22Rv1 (cell line): Measurements from ENCODE around the gene ARHGEF4.

Source experiments
- CTCF ChIP-seq: fragments of 450-650 bp; IDR thresholded peaks from 2 replicates; pipeline ENCODE4 v1.5.1; 2017; ENCODE audit warnings: mild to moderate bottlenecking
- ZFX ChIP-seq: fragments of 450-650 bp; IDR thresholded peaks from 2 replicates; pipeline ENCODE4 v1.6.1; 2017; ENCODE audit warnings: antibody characterized with exemption, borderline replicate concordance

- no peak for TF ChIP-seq CTCF
- no peak for TF ChIP-seq ZFX
Measured at GRCh38 chr2:131077966-131078365, 241.3 kb downstream of the ARHGEF4 start.
